HepG2 (cell line): ENCODE results near the gene ZCCHC3. TPM values are rescaled to one million over a fixed set of nuclear protein-coding genes. Genes with fewer than 3 reads are reported as not detected.
A peak's percentile ranks its signal among the peaks of the same experiment; 100 is the strongest.

Source experiments
- AGO1 ChIP-seq: fragments of 200-400 bp; formaldehyde crosslinking; IDR thresholded peaks from 2 replicates; pipeline ENCODE4 v1.6.1; 2017; ENCODE audit warnings: mild to moderate bottlenecking, low read depth, low read length, moderate library complexity; ENCODE audit not compliant: poor library complexity, severe bottlenecking
- BRCA1 ChIP-seq: sonication (generic); formaldehyde crosslinking; IDR thresholded peaks from 2 replicates; pipeline ENCODE4 v1.4.0; 2020; ENCODE audit warnings: missing genetic modification reagents
- BRF2 ChIP-seq: sonication (generic); formaldehyde crosslinking; IDR thresholded peaks from 2 replicates; pipeline ENCODE4 v1.8.1; 2022; ENCODE audit warnings: mild to moderate bottlenecking, missing genetic modification reagents
- CEBPB ChIP-seq: IDR thresholded peaks from 2 replicates; pipeline ENCODE4 v1.6.1; 2011; ENCODE audit warnings: low read depth, low read length, improper control_type of control experiment, borderline replicate concordance
- HHEX ChIP-seq: IDR thresholded peaks from 2 replicates; pipeline ENCODE4 v1.6.1; 2016; ENCODE audit warnings: control low read depth
- HOXA5 ChIP-seq: sonication (generic); formaldehyde crosslinking; IDR thresholded peaks from 2 replicates; pipeline ENCODE4 v1.4.0; 2020; ENCODE audit warnings: missing genetic modification reagents
- MAFG ChIP-seq: sonication (generic); formaldehyde crosslinking; IDR thresholded peaks from 2 replicates; pipeline ENCODE4 v1.5.1; 2020; ENCODE audit warnings: mild to moderate bottlenecking, missing genetic modification reagents
- MED13 ChIP-seq: sonication (generic); formaldehyde crosslinking; IDR thresholded peaks from 2 replicates; pipeline ENCODE4 v1.5.0; 2020; ENCODE audit warnings: missing genetic modification reagents
- MTA3 ChIP-seq: sonication (generic); formaldehyde crosslinking; IDR thresholded peaks from 2 replicates; pipeline ENCODE4 v1.4.0; 2020; ENCODE audit warnings: missing genetic modification reagents
- MZF1 ChIP-seq: sonication (generic); formaldehyde crosslinking; IDR thresholded peaks from 2 replicates; pipeline ENCODE4 v1.8.1; 2023; ENCODE audit warnings: mild to moderate bottlenecking, missing genetic modification reagents, borderline replicate concordance
- NFKB2 ChIP-seq: sonication (generic); formaldehyde crosslinking; IDR thresholded peaks from 2 replicates; pipeline ENCODE4 v1.4.0; 2020; ENCODE audit warnings: missing genetic modification reagents, borderline replicate concordance
- NR3C1 ChIP-seq: sonication (generic); formaldehyde crosslinking; IDR thresholded peaks from 2 replicates; pipeline ENCODE4 v1.4.0; 2020; ENCODE audit warnings: missing genetic modification reagents
- PHF21A ChIP-seq: sonication (generic); formaldehyde crosslinking; IDR thresholded peaks from 2 replicates; pipeline ENCODE4 v1.5.0; 2020; ENCODE audit warnings: mild to moderate bottlenecking, missing genetic modification reagents
- SMAD9 ChIP-seq: sonication (generic); formaldehyde crosslinking; IDR thresholded peaks from 2 replicates; pipeline ENCODE4 v1.5.1; 2020; ENCODE audit warnings: mild to moderate bottlenecking, missing genetic modification reagents
- SRSF4 ChIP-seq: fragments of 200-400 bp; formaldehyde crosslinking; IDR thresholded peaks from one replicate; pipeline ENCODE4 v1.6.1; 2018; ENCODE audit warnings: mild to moderate bottlenecking, low read depth, low read length, moderate library complexity; ENCODE audit not compliant: poor library complexity, severe bottlenecking
- SRSF9 ChIP-seq: fragments of 200-400 bp; formaldehyde crosslinking; IDR thresholded peaks from 2 replicates; pipeline ENCODE4 v1.6.1; 2018; ENCODE audit warnings: borderline replicate concordance, mild to moderate bottlenecking, low read depth, low read length; ENCODE audit not compliant: insufficient read depth, poor library complexity, severe bottlenecking
- ZMYM2 ChIP-seq: sonication (generic); formaldehyde crosslinking; IDR thresholded peaks from 2 replicates; pipeline ENCODE4 v1.8.0; 2022; ENCODE audit warnings: mild to moderate bottlenecking, missing genetic modification reagents
- ZNF12 ChIP-seq: sonication (generic); formaldehyde crosslinking; IDR thresholded peaks from 2 replicates; pipeline ENCODE4 v1.5.0; 2020; ENCODE audit warnings: missing genetic modification reagents
- ZNF34 ChIP-seq: sonication (generic); formaldehyde crosslinking; IDR thresholded peaks from 2 replicates; pipeline ENCODE4 v1.4.0; 2020; ENCODE audit warnings: mild to moderate bottlenecking, missing genetic modification reagents, borderline replicate concordance
- ZNF775 ChIP-seq: sonication (generic); formaldehyde crosslinking; IDR thresholded peaks from 2 replicates; pipeline ENCODE4 v1.4.0; 2020; ENCODE audit warnings: missing genetic modification reagents, mild to moderate bottlenecking, moderate library complexity, borderline replicate concordance
- polyA plus RNA-seq, 8 experiments: library from polyadenylated mRNA; depleted of rRNA in 3 of 8; stranded (reverse) in 7 of 8; unstranded in 1 of 8; fragments of >200 nt; fragmentation: Illumina TruSeq in 4 of 8; extraction: Trizol in 4 of 8; gene quantifications; 2 replicates each; pipeline versions ENCODE4 v1.2.1 to v1.2.3, GENCODE V29; 2011 to 2016; ENCODE audit warnings: low read depth in 4 of 8, missing spikeins in 1 of 8, mixed read lengths in 1 of 8; ENCODE audit not compliant: insufficient read depth in 1 of 8
- total RNA-seq, 5 experiments: library from RNA; depleted of rRNA; stranded (reverse); fragments of >200 nt; fragmentation: Illumina TruSeq; extraction: Trizol; gene quantifications; 2 replicates each; pipeline ENCODE4 v1.2.3, GENCODE V29; 2016; ENCODE audit warnings: low read depth in 1 of 5
- TF ChIP-seq, protein P1 (sequence below): sonication (generic); formaldehyde crosslinking; conservative IDR thresholded peaks from 2 replicates; pipeline ENCODE4 v1.8.0; 2022; ENCODE audit warnings: low read depth, missing genetic modification reagents
- TF ChIP-seq, protein P2 (sequence below): sonication (generic); formaldehyde crosslinking; IDR thresholded peaks from 2 replicates; pipeline ENCODE4 v1.4.0; 2020; ENCODE audit warnings: low read depth, missing genetic modification reagents

Gene ZCCHC3
- total and polyA plus RNA-seq, 2 of the 13 experiments (the other 11 are each of a cell fraction or from before 2014, with no cell fraction given), result 46.6 to 63.0 TPM

- no peak for TF ChIP-seq SMAD9 (CRISPR knock-in tag)
- TF ChIP-seq SRSF4, result no peak
- TF ChIP-seq, protein P1, sequence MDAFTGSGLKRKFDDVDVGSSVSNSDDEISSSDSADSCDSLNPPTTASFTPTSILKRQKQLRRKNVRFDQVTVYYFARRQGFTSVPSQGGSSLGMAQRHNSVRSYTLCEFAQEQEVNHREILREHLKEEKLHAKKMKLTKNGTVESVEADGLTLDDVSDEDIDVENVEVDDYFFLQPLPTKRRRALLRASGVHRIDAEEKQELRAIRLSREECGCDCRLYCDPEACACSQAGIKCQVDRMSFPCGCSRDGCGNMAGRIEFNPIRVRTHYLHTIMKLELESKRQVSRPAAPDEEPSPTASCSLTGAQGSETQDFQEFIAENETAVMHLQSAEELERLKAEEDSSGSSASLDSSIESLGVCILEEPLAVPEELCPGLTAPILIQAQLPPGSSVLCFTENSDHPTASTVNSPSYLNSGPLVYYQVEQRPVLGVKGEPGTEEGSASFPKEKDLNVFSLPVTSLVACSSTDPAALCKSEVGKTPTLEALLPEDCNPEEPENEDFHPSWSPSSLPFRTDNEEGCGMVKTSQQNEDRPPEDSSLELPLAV (CRISPR knock-in tag), result no peak
- 0 out of 2 replicates have a peak, but pooled peaks have one; percentile 21 for TF ChIP-seq HHEX (CRISPR knock-in tag)
- 0 out of 2 replicates have a peak, but pooled peaks have one; percentile 70 for TF ChIP-seq MZF1 (CRISPR knock-in tag)
- peak; percentile 41; the same call in 1 of the 2 replicates for TF ChIP-seq ZNF12
- TF ChIP-seq NR3C1 (CRISPR knock-in tag), result no peak
- no peak for TF ChIP-seq MAFG (CRISPR knock-in tag)
- peak; percentile 92 for TF ChIP-seq ZNF775
- TF ChIP-seq, protein P2, sequence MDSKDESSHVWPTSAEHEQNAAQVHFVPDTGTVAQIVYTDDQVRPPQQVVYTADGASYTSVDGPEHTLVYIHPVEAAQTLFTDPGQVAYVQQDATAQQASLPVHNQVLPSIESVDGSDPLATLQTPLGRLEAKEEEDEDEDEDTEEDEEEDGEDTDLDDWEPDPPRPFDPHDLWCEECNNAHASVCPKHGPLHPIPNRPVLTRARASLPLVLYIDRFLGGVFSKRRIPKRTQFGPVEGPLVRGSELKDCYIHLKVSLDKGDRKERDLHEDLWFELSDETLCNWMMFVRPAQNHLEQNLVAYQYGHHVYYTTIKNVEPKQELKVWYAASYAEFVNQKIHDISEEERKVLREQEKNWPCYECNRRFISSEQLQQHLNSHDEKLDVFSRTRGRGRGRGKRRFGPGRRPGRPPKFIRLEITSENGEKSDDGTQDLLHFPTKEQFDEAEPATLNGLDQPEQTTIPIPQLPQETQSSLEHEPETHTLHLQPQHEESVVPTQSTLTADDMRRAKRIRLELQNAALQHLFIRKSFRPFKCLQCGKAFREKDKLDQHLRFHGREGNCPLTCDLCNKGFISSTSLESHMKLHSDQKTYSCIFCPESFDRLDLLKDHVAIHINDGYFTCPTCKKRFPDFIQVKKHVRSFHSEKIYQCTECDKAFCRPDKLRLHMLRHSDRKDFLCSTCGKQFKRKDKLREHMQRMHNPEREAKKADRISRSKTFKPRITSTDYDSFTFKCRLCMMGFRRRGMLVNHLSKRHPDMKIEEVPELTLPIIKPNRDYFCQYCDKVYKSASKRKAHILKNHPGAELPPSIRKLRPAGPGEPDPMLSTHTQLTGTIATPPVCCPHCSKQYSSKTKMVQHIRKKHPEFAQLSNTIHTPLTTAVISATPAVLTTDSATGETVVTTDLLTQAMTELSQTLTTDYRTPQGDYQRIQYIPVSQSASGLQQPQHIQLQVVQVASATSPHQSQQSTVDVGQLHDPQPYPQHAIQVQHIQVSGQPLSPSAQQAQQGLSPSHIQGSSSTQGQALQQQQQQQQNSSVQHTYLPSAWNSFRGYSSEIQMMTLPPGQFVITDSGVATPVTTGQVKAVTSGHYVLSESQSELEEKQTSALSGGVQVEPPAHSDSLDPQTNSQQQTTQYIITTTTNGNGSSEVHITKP, result peak; percentile 94
- TF ChIP-seq CEBPB, result no peak
- TF ChIP-seq MTA3 (CRISPR knock-in tag), result no peak
- peak; percentile 97 for TF ChIP-seq MED13 (CRISPR knock-in tag)
- TF ChIP-seq PHF21A (CRISPR knock-in tag), result peak; percentile 98
- TF ChIP-seq AGO1, result peak; percentile 69
- no peak for TF ChIP-seq ZNF34 (CRISPR knock-in tag)
- no peak for TF ChIP-seq ZMYM2 (CRISPR knock-in tag)
- peak; percentile 94; the same call in 1 of the 2 replicates for TF ChIP-seq BRCA1 (CRISPR knock-in tag)
- TF ChIP-seq BRF2, result peak; percentile 91
- peak; percentile 95; the same call in 1 of the 2 replicates for TF ChIP-seq NFKB2 (CRISPR knock-in tag)
- no peak for TF ChIP-seq SRSF9
- peak; percentile 98 for TF ChIP-seq HOXA5 (CRISPR knock-in tag)
These were observed 50.5 kb downstream of the ZCCHC3 start (continued) for GRCh38 chr20:347640-348484.
